Fibroblast of mammary gland (primary cell): ENCODE results near the gene TMEM238.
"Not testable (repeated sequence)": the region's sequence is repeated elsewhere in the genome, so short reads cannot be mapped to it uniquely, and the experiment has no call there.

Source experiments
- DNase-seq: peaks from one replicate; pipeline ENCODE4 v3.0.0-alpha.2; 2010; ENCODE audit warnings: low read depth
- H3K4me3 ChIP-seq: 2 replicates; pipeline ENCODE4 v1.5.1; 2011; ENCODE audit warnings: low read depth, mild to moderate bottlenecking, low read length, moderate library complexity; ENCODE audit not compliant: control insufficient read depth
- CTCF ChIP-seq: conservative IDR thresholded peaks from 2 replicates; pipeline ENCODE4 v1.5.1; 2011; ENCODE audit warnings: low read depth, low read length, inconsistent platforms; ENCODE audit not compliant: control insufficient read depth, insufficient read depth

Gene TMEM238

GRCh38 chr19:55423225-55424005 is 39.3 kb upstream of the TMEM238 start:
- no peak for TF ChIP-seq CTCF
- no peak for DNase-seq
- H3K4me3 ChIP-seq: no peak overlapping the region

GRCh38 chr19:55421281-55421680 is 37.2 kb upstream of the TMEM238 start:
- not testable (repeated sequence) for DNase-seq, H3K4me3 ChIP-seq

- no peak for TF ChIP-seq CTCF
- no peak overlapping the region for H3K4me3 ChIP-seq
- no peak for DNase-seq
Observed at GRCh38 chr19:55419624-55420236, 35.6 kb upstream of the TMEM238 start.

- no peak overlapping the region for H3K4me3 ChIP-seq
- no peak for DNase-seq
- TF ChIP-seq CTCF: no peak
Observed at GRCh38 chr19:55419103-55419502, 35.0 kb upstream of the TMEM238 start.

DNA sequence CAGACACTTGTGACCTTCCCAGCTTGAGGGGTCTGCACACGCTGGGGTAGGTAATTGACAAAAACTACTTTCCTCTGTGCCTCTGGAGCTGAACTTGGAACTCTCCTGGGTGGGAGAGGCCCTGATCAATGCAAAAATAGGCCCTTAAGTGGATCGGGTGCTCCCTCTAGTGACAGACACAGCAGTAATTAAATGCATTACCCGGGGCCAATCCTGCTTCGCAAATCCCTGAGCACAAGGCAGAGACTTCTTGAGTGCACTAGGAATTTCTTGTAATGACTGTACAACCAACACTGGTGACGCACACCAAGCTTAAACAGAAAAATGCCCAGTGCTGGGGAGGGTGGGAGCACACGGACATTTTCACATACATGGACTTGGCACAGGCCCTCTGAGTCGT is 34.1 kb upstream of the TMEM238 start:
- DNase-seq: peak; percentile 85
- peak; percentile 75 for TF ChIP-seq CTCF
- no peak overlapping the region for H3K4me3 ChIP-seq

DNA sequence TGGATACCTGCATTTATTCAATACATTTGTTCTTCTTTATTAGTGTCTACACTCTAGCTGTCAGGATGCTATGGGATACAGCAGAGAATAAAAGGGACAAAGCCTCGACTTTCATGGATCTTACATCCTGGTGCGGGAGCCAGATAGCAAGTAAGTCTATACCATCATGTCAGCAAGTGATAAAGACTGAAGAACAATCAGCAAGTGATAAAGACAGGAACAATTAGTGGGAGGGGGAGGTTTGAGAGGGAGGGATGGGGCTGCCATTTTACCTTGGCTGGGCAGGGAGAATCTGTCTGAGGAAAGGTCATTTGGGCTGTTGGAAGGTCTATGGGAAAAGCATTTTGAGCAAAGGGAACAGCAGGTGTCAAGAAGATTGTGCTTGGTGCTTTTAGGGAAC is 26.1 kb upstream of the TMEM238 start:
- no peak for DNase-seq
- no peak for TF ChIP-seq CTCF
- H3K4me3 ChIP-seq: no peak overlapping the region

DNA sequence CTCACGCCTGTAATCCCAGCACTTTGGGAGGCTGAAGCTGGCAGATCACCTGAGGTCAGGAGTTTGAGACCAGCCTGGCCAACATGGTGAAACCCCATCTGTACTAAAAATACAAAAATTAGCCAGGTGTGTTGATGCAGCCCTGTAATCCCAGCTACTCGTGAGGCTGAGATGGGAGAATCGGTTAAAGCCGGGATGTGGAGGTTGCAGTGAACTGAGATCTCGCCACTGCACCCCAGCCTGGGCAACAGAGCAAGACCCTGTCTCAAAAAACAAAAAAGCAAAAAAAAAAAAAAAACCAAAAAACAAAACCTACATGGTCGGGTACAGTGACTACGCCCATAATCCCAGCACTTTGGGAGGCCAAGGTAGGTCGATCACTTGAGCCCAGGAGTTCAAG is 25.1 kb upstream of the TMEM238 start:
- not testable (repeated sequence) for DNase-seq, H3K4me3 ChIP-seq

GRCh38 chr19:55408533-55408872 is 24.4 kb upstream of the TMEM238 start:
- DNase-seq: no peak
- TF ChIP-seq CTCF: no peak

More at GRCh38 chr19:55408533-55408872, 24.4 kb upstream of the TMEM238 start:
- peak overlapping the region; percentile 45 for H3K4me3 ChIP-seq
